ENCODE data around the gene CCDC144A.
"Not testable (repeated sequence)": the region's sequence is repeated elsewhere in the genome, so short reads cannot be mapped to it uniquely, and the experiment has no call there.

CCDC144A gene, protein sequence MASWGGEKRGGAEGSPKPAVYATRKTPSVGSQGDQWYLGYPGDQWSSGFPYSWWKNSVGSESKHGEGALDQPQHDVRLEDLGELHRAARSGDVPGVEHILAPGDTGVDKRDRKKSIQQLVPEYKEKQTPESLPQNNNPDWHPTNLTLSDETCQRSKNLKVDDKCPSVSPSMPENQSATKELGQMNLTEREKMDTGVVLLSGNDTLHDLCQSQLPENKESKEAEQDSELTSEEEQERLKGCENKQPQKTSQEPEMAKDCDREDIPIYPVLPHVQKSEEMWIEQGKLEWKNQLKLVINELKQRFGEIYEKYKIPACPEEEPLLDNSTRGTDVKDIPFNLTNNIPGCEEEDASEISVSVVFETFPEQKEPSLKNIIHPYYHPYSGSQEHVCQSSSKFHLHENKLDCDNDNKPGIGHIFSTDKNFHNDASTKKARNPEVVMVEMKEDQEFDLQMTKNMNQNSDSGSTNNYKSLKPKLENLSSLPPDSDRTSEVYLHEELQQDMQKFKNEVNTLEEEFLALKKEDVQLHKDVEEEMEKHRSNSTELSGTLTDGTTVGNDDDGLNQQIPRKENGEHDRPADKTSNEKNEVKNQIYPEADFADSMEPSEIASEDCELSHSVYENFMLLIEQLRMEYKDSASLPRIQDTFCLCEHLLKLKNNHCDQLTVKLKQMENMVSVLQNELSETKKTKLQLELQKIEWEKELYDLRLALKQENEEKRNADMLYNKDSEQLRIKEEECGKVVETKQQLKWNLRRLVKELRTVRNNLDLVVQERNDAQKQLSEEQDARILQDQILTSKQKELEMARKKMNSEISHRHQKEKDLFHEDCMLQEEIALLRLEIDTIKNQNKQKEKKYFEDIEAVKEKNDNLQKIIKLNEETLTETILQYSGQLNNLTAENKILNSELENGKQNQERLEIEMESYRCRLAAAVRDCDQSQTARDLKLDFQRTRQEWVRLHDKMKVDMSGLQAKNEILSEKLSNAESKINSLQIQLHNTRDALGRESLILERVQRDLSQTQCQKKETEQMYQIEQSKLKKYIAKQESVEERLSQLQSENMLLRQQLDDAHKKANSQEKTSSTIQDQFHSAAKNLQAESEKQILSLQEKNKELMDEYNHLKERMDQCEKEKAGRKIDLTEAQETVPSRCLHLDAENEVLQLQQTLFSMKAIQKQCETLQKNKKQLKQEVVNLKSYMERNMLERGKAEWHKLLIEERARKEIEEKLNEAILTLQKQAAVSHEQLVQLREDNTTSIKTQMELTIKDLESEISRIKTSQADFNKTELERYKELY (N-terminal part only)

DNA sequence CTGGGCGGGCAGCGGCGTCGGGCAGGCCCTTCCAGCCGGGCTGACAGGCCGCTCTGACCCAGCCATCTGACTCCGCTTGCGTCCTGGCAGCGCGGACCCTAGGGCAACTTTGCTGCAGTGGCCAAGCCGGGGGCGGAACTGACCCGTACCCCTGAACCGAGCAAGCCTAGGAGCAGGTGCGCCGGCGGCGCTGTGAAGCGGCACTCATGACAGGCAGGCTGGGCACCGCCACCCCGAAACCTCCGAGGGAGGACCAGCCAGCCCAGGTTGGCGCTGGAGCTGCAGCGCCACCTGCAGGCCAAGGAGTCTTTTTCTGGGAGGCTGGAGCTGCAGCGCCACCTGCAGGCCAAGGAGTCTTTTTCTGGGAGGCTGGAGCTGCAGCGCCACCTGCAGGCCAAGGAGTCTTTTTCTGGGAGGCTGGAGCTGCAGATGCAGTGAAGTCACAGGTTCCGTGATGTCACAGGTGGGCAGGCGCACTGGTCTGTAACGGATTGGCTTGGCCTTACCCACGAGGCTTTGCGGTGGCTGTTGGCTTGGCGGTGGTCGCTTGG lies at the start of gene CCDC144A:
CCDC144A (plus strand) TSS at position 511 of the 551 bp plus-strand sequence. CDS start 160 bp downstream, outside the sequence.
- TF ChIP-seq, protein P1, sequence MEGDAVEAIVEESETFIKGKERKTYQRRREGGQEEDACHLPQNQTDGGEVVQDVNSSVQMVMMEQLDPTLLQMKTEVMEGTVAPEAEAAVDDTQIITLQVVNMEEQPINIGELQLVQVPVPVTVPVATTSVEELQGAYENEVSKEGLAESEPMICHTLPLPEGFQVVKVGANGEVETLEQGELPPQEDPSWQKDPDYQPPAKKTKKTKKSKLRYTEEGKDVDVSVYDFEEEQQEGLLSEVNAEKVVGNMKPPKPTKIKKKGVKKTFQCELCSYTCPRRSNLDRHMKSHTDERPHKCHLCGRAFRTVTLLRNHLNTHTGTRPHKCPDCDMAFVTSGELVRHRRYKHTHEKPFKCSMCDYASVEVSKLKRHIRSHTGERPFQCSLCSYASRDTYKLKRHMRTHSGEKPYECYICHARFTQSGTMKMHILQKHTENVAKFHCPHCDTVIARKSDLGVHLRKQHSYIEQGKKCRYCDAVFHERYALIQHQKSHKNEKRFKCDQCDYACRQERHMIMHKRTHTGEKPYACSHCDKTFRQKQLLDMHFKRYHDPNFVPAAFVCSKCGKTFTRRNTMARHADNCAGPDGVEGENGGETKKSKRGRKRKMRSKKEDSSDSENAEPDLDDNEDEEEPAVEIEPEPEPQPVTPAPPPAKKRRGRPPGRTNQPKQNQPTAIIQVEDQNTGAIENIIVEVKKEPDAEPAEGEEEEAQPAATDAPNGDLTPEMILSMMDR (conservative IDR thresholded peaks at IDR 0.05): peak; percentile 39

DNA sequence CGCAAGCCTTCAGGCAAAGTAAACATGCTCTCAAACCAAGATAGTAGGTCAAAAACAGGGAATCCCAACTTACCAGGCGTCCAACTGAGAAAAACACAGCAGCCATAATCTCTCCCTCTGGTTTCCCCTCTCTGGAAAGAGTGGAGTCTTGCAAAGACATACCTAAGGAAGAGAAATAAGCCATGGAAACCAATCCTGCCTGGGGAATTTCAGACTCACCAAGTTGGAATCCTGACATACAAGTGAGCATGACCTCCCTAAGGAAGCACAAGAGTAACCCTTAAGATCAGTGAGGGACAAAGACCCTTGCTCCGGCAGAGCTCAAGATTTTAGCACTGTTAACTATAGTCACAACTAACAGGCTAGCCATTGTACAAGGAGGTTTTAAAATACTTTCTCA lies 40.5 kb upstream of the CCDC144A start:
- no peak overlapping the region for H3K27ac ChIP-seq
- TF ChIP-seq, protein P1 (conservative IDR thresholded peaks at IDR 0.05): no peak

More for the DNA sequence above, at the start of gene CCDC144A:
- H3K27ac ChIP-seq: not testable (repeated sequence)

DNA sequence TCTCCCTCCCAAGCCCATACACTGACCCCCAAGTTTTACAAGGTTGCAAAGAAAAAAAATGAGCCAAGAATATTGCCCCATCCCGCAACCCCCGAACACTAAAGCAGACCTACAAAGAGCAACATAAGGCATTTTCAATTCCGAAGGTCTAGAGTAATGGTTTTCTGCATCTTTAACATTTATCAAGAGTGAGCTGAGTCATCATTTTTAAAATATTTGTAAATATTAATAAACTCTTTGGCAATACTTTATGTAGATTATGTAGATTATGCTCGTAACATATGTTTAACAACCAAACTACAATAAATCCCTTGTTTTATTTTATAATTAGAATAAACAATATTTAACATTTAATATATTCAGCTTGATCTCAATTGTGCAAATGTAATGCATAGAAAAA lies 37.8 kb upstream of the CCDC144A start:
- TF ChIP-seq, protein P1 (conservative IDR thresholded peaks at IDR 0.05): no peak
- peak overlapping the region; percentile 93 for H3K27ac ChIP-seq

DNA sequence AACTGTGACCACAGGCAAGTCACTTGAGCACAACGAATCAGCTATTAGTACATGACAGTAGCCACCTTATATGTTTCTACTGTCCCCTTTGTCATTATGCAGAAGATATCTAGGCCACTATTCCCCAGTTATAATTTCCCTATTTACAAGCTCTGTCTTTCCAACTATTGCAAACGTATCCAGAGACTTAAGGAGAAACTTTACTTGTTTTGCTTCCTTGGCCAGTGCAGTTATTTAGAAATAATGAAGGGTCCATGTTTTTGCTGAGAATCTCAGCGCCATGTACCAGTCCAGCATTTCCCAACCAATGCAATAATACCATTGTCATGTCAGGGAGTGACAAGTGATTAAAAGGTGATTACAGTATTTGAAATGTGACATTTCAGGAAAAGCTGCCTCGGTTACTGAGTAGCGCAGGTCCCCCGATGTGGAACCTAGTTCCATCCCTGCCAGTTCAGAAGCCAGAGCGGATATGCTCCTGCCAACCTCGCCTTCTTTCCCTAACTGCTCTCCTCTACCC lies 37.1 kb upstream of the CCDC144A start:
- TF ChIP-seq, protein P1 (conservative IDR thresholded peaks at IDR 0.05): no peak
- H3K27ac ChIP-seq: peak overlapping the region; percentile 93

DNA sequence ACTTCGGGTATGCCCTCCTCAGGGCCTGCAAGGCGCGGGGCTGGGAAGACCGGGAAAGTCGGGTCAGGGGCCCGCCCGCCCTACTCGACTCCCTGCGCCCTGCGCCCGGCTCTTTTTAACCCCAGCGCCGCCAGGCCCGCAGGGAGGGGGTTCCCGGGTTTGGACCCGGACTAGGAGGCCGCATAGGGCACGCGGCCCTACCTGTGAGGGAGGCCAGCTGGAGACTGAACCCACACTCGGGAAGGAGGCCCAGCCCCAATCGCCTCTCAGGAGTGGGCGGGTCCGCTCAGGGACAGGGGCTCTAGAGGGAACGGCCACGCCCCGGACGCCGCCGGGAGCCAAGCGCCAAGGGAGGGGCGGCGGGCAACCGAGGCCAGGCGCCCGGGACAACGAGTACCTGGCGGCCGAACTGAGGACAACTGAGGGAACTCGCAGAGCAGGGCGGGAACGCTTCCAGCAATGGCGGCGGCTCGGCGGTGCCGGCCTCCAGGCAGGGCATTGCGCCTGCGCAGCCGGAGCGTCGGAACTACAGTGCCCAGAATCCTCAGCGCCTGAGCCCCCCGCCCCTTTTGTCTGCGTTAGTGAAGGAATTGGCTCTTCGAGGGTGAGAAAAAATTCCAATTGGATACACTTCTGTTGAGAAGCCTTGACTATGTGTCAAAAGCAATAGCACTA lies 36.5 kb upstream of the CCDC144A start, which contains the start of gene ZNF624:
ZNF624 (minus strand) TSS at position 484 of the 675 bp plus-strand sequence.
- H3K27ac ChIP-seq: peak within 1 kb of the TSS; percentile 93

DNA sequence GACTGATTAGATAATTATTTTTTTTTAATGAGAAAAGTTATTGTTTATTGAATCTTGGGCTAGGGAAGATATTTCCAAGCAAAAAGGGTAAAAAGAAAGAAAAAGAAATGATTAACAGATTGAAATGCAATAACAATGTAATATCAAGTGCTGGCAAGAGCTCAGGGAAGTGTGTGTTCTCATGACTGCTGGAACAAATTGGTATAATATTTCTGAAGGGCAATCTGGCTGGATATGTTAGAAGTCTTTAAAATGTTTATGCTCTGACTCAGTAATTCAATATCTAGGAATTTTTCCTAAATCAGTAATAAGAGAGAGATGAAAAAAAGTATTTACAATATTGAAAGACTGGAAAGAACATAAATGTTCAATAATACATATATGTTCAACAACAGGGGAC lies 28.8 kb upstream of the CCDC144A start:
- no peak overlapping the region for H3K27ac ChIP-seq
- TF ChIP-seq, protein P1 (conservative IDR thresholded peaks at IDR 0.05): no peak

More for the DNA sequence above, 36.5 kb upstream of the CCDC144A start, which contains the start of gene ZNF624:
- TF ChIP-seq, protein P1 (conservative IDR thresholded peaks at IDR 0.05): no peak

Data from VCaP (cell line).